RWPE2 (cell line): ENCODE measurements around the gene RNFT1.
"Not testable (repeated sequence)": the region's sequence is repeated elsewhere in the genome, so short reads cannot be mapped to it uniquely, and the experiment has no call there.

Experiments
- ATAC-seq: fragments of 200-7000 bp; cut with Tn5 transposase; 3 replicates; pipeline ENCODE4 v1.9.1; 2021; ENCODE audit warnings: low read depth
- DNase-seq: peaks from one replicate; pipeline ENCODE4 v3.0.0-alpha.2; 2020; ENCODE audit warnings: low spot score
- H3K27ac ChIP-seq: fragments of 450-650 bp; 2 replicates; pipeline ENCODE4 v1.5.1; 2017; ENCODE audit warnings: mild to moderate bottlenecking; ENCODE audit not compliant: poor library complexity, severe bottlenecking
- H3K27me3 ChIP-seq: fragments of 250-450 bp; sonication (Bioruptor Pico); 2 replicates; pipeline ENCODE4 v1.5.1; 2021; ENCODE audit warnings: mild to moderate bottlenecking, moderate library complexity; ENCODE audit not compliant: insufficient read depth, poor library complexity, severe bottlenecking
- H3K36me3 ChIP-seq: fragments of 250-450 bp; sonication (Bioruptor Pico); 2 replicates; pipeline ENCODE4 v1.5.1; 2020; ENCODE audit warnings: low read depth, mild to moderate bottlenecking, moderate library complexity
- H3K4me1 ChIP-seq: fragments of 250-450 bp; sonication (Bioruptor Pico); 2 replicates; pipeline ENCODE4 v1.5.1; 2021; ENCODE audit warnings: mild to moderate bottlenecking, moderate library complexity; ENCODE audit not compliant: insufficient read depth, poor library complexity, severe bottlenecking
- H3K4me3 ChIP-seq: fragments of 250-450 bp; sonication (Bioruptor Pico); 2 replicates; pipeline ENCODE4 v1.5.1; 2021; ENCODE audit warnings: mild to moderate bottlenecking, moderate library complexity; ENCODE audit not compliant: severe bottlenecking
- H3K9me3 ChIP-seq: fragments of 250-450 bp; sonication (Bioruptor Pico); 2 replicates; pipeline ENCODE4 v1.5.1; 2021; ENCODE audit warnings: mild to moderate bottlenecking, moderate library complexity; ENCODE audit not compliant: severe bottlenecking
- TF ChIP-seq, protein P1 (sequence below): fragments of 450-650 bp; IDR thresholded peaks from one replicate; pipeline ENCODE4 v1.5.1; 2017; ENCODE audit warnings: mild to moderate bottlenecking, moderate library complexity; ENCODE audit not compliant: poor library complexity, severe bottlenecking

The RNFT1 gene

DNA sequence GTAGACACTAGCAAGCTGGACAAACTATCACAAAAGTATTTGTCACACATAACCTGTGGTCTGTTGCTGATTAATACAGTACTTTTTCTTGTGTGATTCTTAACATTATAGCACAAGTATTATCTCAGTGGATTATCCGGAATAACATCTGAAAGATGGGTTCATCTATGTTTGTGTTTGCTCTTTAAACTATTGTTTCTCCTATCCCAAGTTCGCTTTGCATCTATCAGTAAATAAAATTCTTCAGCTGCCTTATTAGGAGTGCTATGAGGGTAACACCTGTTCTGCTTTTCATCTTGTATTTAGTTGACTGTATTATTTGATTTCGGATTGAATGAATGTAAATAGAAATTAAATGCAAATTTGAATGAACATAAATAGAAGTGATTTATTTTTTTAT lies 14.5 kb downstream of the RNFT1 start:
- Histone ChIP-seq H3K9me3 (no peaks in the 10 kb centered on the region), H3K4me1 (no peaks in the 10 kb centered on the region), H3K27ac (no peak overlapping the region), H3K4me3 (no peak overlapping the region), H3K36me3 (peaks cover 48% of the 10 kb centered on the region), H3K27me3 (no peaks in the 10 kb centered on the region)
- DNase-seq (no peak), ATAC-seq (no peak)
- TF ChIP-seq, protein P1, sequence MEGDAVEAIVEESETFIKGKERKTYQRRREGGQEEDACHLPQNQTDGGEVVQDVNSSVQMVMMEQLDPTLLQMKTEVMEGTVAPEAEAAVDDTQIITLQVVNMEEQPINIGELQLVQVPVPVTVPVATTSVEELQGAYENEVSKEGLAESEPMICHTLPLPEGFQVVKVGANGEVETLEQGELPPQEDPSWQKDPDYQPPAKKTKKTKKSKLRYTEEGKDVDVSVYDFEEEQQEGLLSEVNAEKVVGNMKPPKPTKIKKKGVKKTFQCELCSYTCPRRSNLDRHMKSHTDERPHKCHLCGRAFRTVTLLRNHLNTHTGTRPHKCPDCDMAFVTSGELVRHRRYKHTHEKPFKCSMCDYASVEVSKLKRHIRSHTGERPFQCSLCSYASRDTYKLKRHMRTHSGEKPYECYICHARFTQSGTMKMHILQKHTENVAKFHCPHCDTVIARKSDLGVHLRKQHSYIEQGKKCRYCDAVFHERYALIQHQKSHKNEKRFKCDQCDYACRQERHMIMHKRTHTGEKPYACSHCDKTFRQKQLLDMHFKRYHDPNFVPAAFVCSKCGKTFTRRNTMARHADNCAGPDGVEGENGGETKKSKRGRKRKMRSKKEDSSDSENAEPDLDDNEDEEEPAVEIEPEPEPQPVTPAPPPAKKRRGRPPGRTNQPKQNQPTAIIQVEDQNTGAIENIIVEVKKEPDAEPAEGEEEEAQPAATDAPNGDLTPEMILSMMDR: no peak

GRCh38 chr17:59947310-59947709 lies 17.2 kb downstream of the RNFT1 start:
- not testable (repeated sequence) for DNase-seq, H3K27ac ChIP-seq, ATAC-seq, H3K9me3 ChIP-seq, H3K27me3 ChIP-seq, H3K4me1 ChIP-seq, H3K4me3 ChIP-seq
- H3K36me3 ChIP-seq: peaks cover 64% of the 10 kb centered on the region

- not testable (repeated sequence) for H3K4me3 ChIP-seq, ATAC-seq, H3K27ac ChIP-seq, DNase-seq, H3K4me1 ChIP-seq, H3K9me3 ChIP-seq, H3K27me3 ChIP-seq
- peaks cover 73% of the 10 kb centered on the region for H3K36me3 ChIP-seq
Measured at GRCh38 chr17:59946433-59946832, 18.1 kb downstream of the RNFT1 start.

- no peaks in the 10 kb centered on the region for H3K9me3 ChIP-seq
- no peak overlapping the region for H3K27ac ChIP-seq
- no peak for DNase-seq
- TF ChIP-seq, protein P1: no peak
- no peaks in the 10 kb centered on the region for H3K27me3 ChIP-seq
- H3K4me1 ChIP-seq: no peaks in the 10 kb centered on the region
- peaks cover 70% of the 10 kb centered on the region for H3K36me3 ChIP-seq
- no peak overlapping the region for H3K4me3 ChIP-seq
- no peak for ATAC-seq
Measured at GRCh38 chr17:59941131-59941530, 23.4 kb downstream of the RNFT1 start.

GRCh38 chr17:59940697-59941096 lies 23.8 kb downstream of the RNFT1 start:
- H3K4me1 ChIP-seq, H3K9me3 ChIP-seq, H3K27me3 ChIP-seq, DNase-seq, H3K27ac ChIP-seq, H3K4me3 ChIP-seq, ATAC-seq: not testable (repeated sequence)
- H3K36me3 ChIP-seq: peaks cover 69% of the 10 kb centered on the region

GRCh38 chr17:59933317-59933716 lies 31.2 kb downstream of the RNFT1 start:
- H3K9me3 ChIP-seq, H3K27me3 ChIP-seq, ATAC-seq, H3K4me3 ChIP-seq, H3K27ac ChIP-seq, H3K4me1 ChIP-seq, DNase-seq: not testable (repeated sequence)
- peaks cover 78% of the 10 kb centered on the region for H3K36me3 ChIP-seq

DNA sequence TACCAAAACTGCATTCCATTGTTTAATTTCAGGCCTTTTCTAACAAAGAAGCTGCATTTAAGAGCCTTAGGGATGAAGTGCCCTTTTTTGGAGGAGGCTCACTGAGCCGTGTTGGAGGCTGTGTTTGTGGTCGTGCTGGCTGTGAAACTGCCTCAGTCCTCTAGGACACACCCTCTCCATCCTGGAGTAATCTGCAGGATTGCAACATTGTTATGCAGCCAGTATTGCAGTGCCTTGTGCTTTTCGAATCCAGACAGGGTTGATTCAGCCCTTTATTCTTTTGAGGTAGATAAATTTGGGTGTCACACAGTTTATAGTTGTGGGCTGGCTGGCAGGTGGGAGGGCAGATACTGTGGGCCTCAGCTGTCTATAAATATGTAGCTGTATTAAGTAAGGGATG lies 33.8 kb downstream of the RNFT1 start:
- peaks cover 81% of the 10 kb centered on the region for H3K36me3 ChIP-seq
- H3K4me1 ChIP-seq, H3K27ac ChIP-seq, H3K4me3 ChIP-seq, DNase-seq, H3K9me3 ChIP-seq, H3K27me3 ChIP-seq: not testable (repeated sequence)
- peak; percentile 65 for ATAC-seq

DNA sequence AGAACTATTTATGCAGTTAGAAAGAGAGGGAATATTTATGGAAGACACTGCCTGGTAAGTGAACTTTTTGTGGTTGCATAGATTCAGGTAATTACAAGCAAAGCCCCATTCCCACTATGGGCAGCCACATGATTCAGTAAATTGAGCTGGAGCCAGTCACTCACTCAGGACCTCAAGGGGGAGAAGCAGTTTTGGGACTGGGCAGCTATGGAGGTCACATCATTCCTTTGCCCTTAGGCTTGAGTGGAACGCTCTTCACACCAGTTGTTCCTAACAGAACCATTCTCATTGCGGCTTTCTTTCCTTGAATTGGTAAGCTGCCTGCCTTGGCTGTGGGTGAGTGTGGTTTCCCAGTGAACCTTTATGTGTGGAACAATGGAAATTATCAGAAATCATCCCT lies 34.4 kb downstream of the RNFT1 start:
- not testable (repeated sequence) for H3K9me3 ChIP-seq, H3K27ac ChIP-seq, H3K4me1 ChIP-seq, H3K27me3 ChIP-seq, ATAC-seq, H3K4me3 ChIP-seq, DNase-seq
- H3K36me3 ChIP-seq: peaks cover 79% of the 10 kb centered on the region

DNA sequence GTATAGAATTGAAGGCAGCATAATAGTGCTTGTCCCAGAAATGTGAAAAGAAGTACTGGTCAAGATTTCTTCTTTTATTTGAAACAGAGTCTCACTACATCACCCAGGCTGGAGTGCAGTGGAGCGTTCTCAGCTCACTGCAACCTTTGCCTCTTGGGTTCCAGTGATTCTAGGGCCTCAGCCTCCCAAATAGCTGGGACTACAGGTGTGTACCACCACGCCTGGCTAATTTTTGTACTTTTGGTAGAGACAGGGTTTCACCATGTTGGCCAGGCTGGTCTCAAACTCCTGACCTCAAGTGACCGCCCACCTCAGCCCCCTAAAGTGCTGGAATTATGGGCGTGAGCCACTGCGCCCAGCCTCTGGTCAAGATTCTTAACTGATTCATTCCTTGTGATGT lies 43.9 kb downstream of the RNFT1 start:
- not testable (repeated sequence) for ATAC-seq, H3K27me3 ChIP-seq, DNase-seq, H3K4me3 ChIP-seq, H3K4me1 ChIP-seq, H3K9me3 ChIP-seq, H3K27ac ChIP-seq
- peaks cover 82% of the 10 kb centered on the region for H3K36me3 ChIP-seq
